Mesenchymal stem cell (in vitro differentiated cells and primary cell): ENCODE data around the gene SH3BGRL2.
A peak's percentile ranks its signal among the peaks of the same experiment; 100 is the strongest.
"Not testable (repeated sequence)": the region's sequence is repeated elsewhere in the genome, so short reads cannot be mapped to it uniquely, and the experiment has no call there.

ENCODE experiments used
- DNase-seq: peaks from one replicate; pipeline ENCODE4 v3.0.0-alpha.2; 2013
- H2AFZ ChIP-seq: one replicate; pipeline ENCODE4 v1.6.1; 2013; ENCODE audit warnings: low read depth, mild to moderate bottlenecking, control low read depth, inconsistent platforms, low read length, moderate library complexity
- H2AK5ac ChIP-seq: 2 replicates; pipeline ENCODE4 v1.6.1; 2013; ENCODE audit warnings: low read length, moderate library complexity, mild to moderate bottlenecking, inconsistent platforms; ENCODE audit not compliant: severe bottlenecking
- H2BK120ac ChIP-seq: one replicate; pipeline ENCODE4 v1.6.1; 2013; ENCODE audit warnings: low read depth, mild to moderate bottlenecking, inconsistent platforms, low read length, moderate library complexity
- H2BK12ac ChIP-seq, 2 experiments: one replicate each; pipeline ENCODE4 v1.6.1; 2013; ENCODE audit warnings: inconsistent platforms in 2 of 2, low read length in 2 of 2, mild to moderate bottlenecking in 2 of 2, moderate library complexity in 2 of 2, control low read depth in 1 of 2
- H2BK15ac ChIP-seq: one replicate; pipeline ENCODE4 v1.6.1; 2013; ENCODE audit warnings: mild to moderate bottlenecking, low read depth, inconsistent platforms; ENCODE audit not compliant: poor library complexity, severe bottlenecking
- H2BK5ac ChIP-seq: 2 replicates; pipeline ENCODE4 v1.6.1; 2013; ENCODE audit warnings: low read depth, mild to moderate bottlenecking, low read length, control low read depth, inconsistent platforms; ENCODE audit not compliant: poor library complexity, severe bottlenecking
- H3K14ac ChIP-seq, 2 experiments: one replicate each; pipeline ENCODE4 v1.6.1; 2013; ENCODE audit warnings: inconsistent platforms in 2 of 2, low read length in 2 of 2, control low read depth in 1 of 2, mild to moderate bottlenecking in 1 of 2, moderate library complexity in 1 of 2
- H3K18ac ChIP-seq, 2 experiments: one replicate each; pipeline ENCODE4 v1.6.1; 2013; ENCODE audit warnings: inconsistent platforms in 2 of 2, low read length in 2 of 2, control low read depth in 1 of 2, low read depth in 1 of 2, mild to moderate bottlenecking in 1 of 2
- H3K23ac ChIP-seq, 2 experiments: one replicate each; pipeline ENCODE4 v1.6.1; 2013; ENCODE audit warnings: inconsistent platforms in 2 of 2, low read length in 2 of 2, mild to moderate bottlenecking in 2 of 2, moderate library complexity in 2 of 2, control low read depth in 1 of 2
- H3K27ac ChIP-seq: 2 replicates; pipeline ENCODE4 v1.5.1; 2013; ENCODE audit warnings: mild to moderate bottlenecking, moderate library complexity, low read length, control low read depth, inconsistent platforms; ENCODE audit not compliant: poor library complexity, severe bottlenecking
- H3K27me3 ChIP-seq, 2 experiments: 2 replicates each; pipeline versions ENCODE4 v1.6.1 to v1.7.0; 2013; ENCODE audit warnings: low read length in 2 of 2, mild to moderate bottlenecking in 2 of 2, moderate library complexity in 2 of 2, control low read depth in 1 of 2, inconsistent platforms in 1 of 2; ENCODE audit not compliant: control insufficient read depth in 1 of 2, insufficient read depth in 1 of 2
- H3K36me3 ChIP-seq, 2 experiments: 2 replicates each; pipeline versions ENCODE4 v1.6.1 to v1.7.0; 2013; ENCODE audit warnings: low read length in 2 of 2, control low read depth in 1 of 2, inconsistent platforms in 1 of 2, low read depth in 1 of 2, mild to moderate bottlenecking in 1 of 2; ENCODE audit not compliant: insufficient read depth in 2 of 2, control insufficient read depth in 1 of 2
- H3K4ac ChIP-seq, 2 experiments: one replicate each; pipeline ENCODE4 v1.6.1; 2013; ENCODE audit warnings: inconsistent platforms in 2 of 2, low read length in 2 of 2, mild to moderate bottlenecking in 2 of 2, moderate library complexity in 2 of 2, control low read depth in 1 of 2, low read depth in 1 of 2
- H3K4me1 ChIP-seq: 2 replicates; pipeline ENCODE4 v1.6.1; 2013; ENCODE audit warnings: low read depth, low read length, control low read depth; ENCODE audit not compliant: control insufficient read depth, insufficient read depth
- H3K4me2 ChIP-seq: 2 replicates; pipeline ENCODE4 v1.6.1; 2013; ENCODE audit warnings: low read length, mild to moderate bottlenecking, inconsistent platforms; ENCODE audit not compliant: poor library complexity, severe bottlenecking
- H3K4me3 ChIP-seq, 2 experiments: 2 replicates each; pipeline versions ENCODE4 v1.5.1 to v1.7.0; 2013; ENCODE audit warnings: low read length in 2 of 2, mild to moderate bottlenecking in 2 of 2, control low read depth in 1 of 2, low read depth in 1 of 2; ENCODE audit not compliant: insufficient read depth in 1 of 2
- H3K79me1 ChIP-seq: replicated peaks from 2 replicates; pipeline ENCODE4 v1.6.1; 2013; ENCODE audit warnings: mild to moderate bottlenecking, control low read depth, low read length, inconsistent platforms; ENCODE audit not compliant: poor library complexity, severe bottlenecking
- H3K9ac ChIP-seq: 2 replicates; pipeline ENCODE4 v1.7.0; 2013; ENCODE audit warnings: mild to moderate bottlenecking, low read length, moderate library complexity
- H3K9me3 ChIP-seq: 2 replicates; pipeline ENCODE4 v1.7.0; 2013; ENCODE audit warnings: mild to moderate bottlenecking, low read length; ENCODE audit not compliant: control insufficient read depth
- H4K8ac ChIP-seq: one replicate; pipeline ENCODE4 v1.6.1; 2013; ENCODE audit warnings: inconsistent platforms, mild to moderate bottlenecking, low read length, moderate library complexity
- H4K91ac ChIP-seq: one replicate; pipeline ENCODE4 v1.6.1; 2013; ENCODE audit warnings: mild to moderate bottlenecking, low read length, inconsistent platforms
- WGBS: methylation state at CpG from one replicate; pipeline ENCODE4 v1.1.7; 2013; ENCODE audit warnings: mixed read lengths; 5-methylcytosine and 5-hydroxymethylcytosine counted together

The SH3BGRL2 gene

DNA sequence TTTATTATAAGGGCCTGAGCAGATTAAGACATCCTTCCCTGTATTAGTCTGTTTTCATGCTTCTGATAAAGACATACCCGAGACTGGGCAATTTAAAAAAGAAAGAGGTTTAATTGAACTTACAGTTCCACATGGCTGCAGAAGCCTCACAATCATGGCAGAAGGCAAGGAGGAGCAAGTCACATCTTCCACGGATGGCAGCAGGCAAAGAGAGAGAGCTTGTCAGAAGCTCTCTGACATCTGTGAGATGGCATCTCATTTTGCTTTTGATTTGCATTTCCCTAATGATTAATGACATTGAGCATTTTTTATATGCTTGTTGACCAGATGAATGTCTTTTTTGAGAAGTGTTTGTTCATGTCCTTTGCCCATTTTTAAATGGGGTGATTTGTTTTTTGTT lies 114.2 kb downstream of the SH3BGRL2 start:
- not testable (repeated sequence) for H4K91ac ChIP-seq, H2BK12ac ChIP-seq, H2BK15ac ChIP-seq, H2AK5ac ChIP-seq, H3K18ac ChIP-seq, H3K4ac ChIP-seq, H3K23ac ChIP-seq, H2AFZ ChIP-seq, H3K9ac ChIP-seq, H3K14ac ChIP-seq, H3K9me3 ChIP-seq, H3K27me3 ChIP-seq, H2BK120ac ChIP-seq, H3K4me2 ChIP-seq, H3K27ac ChIP-seq, H2BK5ac ChIP-seq, DNase-seq, H3K79me1 ChIP-seq, H3K36me3 ChIP-seq, H3K4me3 ChIP-seq, H4K8ac ChIP-seq, H3K4me1 ChIP-seq
- WGBS = 95% methylated on average over 2 of the region's 2 CpGs

DNA sequence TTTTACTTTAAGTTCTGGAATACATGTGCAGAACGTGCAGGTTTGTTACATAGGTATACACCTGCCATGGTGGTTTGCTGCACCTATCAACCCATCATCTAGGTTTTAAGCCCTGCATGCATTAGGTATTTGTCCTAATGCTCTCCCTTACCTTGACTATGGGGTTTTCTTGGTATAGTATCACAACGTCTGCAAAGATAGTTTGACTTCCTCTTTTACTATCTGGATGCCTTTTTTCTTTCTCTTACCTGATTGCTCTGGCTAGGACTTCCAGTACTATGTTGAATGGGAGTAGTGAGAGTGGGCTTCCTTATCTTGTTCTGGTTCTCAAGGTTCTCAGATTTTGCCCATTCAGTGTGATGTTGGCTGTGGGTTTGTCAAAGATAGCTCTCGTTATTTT lies 115.2 kb downstream of the SH3BGRL2 start:
- 88% methylated on average over 2 of the region's 3 CpGs for WGBS
- H3K9me3 ChIP-seq, DNase-seq: not testable (repeated sequence)

DNA sequence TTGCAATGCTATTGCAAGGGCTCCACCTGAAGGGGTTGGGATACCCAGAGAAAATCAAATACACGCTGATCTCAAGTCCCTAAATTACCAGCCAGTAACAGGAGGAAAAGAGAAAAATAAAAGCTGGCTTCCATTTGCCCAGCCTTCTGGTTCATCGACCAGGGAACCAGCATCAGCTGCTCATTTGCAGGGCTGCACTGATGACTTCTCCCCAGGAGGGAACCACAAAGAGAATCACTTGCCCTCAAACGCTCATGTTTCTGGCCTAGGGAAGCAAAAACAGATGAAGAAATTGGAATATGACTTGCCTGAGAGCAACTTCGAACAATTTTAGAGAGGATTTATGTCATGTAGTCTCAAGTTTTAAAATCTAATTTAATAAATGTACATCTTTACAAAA lies 119.7 kb downstream of the SH3BGRL2 start:
- no peaks in the 10 kb centered on the region for H3K36me3 ChIP-seq
- peak overlapping the region; percentile 7 for H3K4me2 ChIP-seq
- no peak overlapping the region for H2AK5ac ChIP-seq
- no peak overlapping the region for H3K9ac ChIP-seq
- H3K27ac ChIP-seq = no peak overlapping the region
- H3K79me1 ChIP-seq = no peaks in the 10 kb centered on the region
- no peak overlapping the region for H2BK12ac ChIP-seq
- H3K23ac ChIP-seq = no peak overlapping the region
- H2BK15ac ChIP-seq = no peak overlapping the region
- no peak overlapping the region for H3K18ac ChIP-seq
- no peak overlapping the region for H3K4ac ChIP-seq
- no peak overlapping the region for H2BK5ac ChIP-seq
- no peak overlapping the region for H3K14ac ChIP-seq
- H3K9me3 ChIP-seq = no peaks in the 10 kb centered on the region
- H3K4me3 ChIP-seq = peak overlapping the region in 1 of 2 experiments; percentile 32
- no peaks in the 10 kb centered on the region for H3K4me1 ChIP-seq
- 36% methylated on average over 2 of the region's 4 CpGs for WGBS
- no peak overlapping the region for H4K91ac ChIP-seq
- H3K27me3 ChIP-seq = peaks cover 0 to 6% of the 10 kb centered on the region in 2 experiments
- DNase-seq = no peak
- no peak overlapping the region for H2BK120ac ChIP-seq
- H4K8ac ChIP-seq = no peak overlapping the region
- no peak overlapping the region for H2AFZ ChIP-seq

More for the DNA sequence above, 115.2 kb downstream of the SH3BGRL2 start:
- not testable (repeated sequence) for H3K27ac ChIP-seq, H4K91ac ChIP-seq, H2BK15ac ChIP-seq, H3K14ac ChIP-seq, H3K4me2 ChIP-seq, H2BK12ac ChIP-seq, H2AK5ac ChIP-seq, H3K18ac ChIP-seq, H2AFZ ChIP-seq, H2BK5ac ChIP-seq, H3K4me3 ChIP-seq, H3K79me1 ChIP-seq, H2BK120ac ChIP-seq, H3K9ac ChIP-seq, H3K23ac ChIP-seq, H3K4me1 ChIP-seq, H3K36me3 ChIP-seq, H3K27me3 ChIP-seq, H4K8ac ChIP-seq, H3K4ac ChIP-seq
